Measurements from ENCODE around the gene FLRT2. TPM values are rescaled to one million over a fixed set of nuclear protein-coding genes. Genes with fewer than 3 reads are reported as not detected.

FLRT2 gene
- total RNA-seq, 1 donor from 2014 or later, result 227 TPM

GRCh38 chr14:85531141-85531586 is 1.2 kb downstream of the FLRT2 start:
- no peaks in the 10 kb centered on the region for H3K36me3 Mint-ChIP-seq (ENCODE audit: low read depth)
- H3K27ac Mint-ChIP-seq (ENCODE audit: unreplicated experiment), result peak overlapping the region; percentile 98
- no peaks in the 10 kb centered on the region for H3K27me3 Mint-ChIP-seq (ENCODE audit: low read depth)
- no peaks in the 10 kb centered on the region for H3K9me3 Mint-ChIP-seq (ENCODE audit: low read depth)
- peaks cover 47% of the 10 kb centered on the region for H3K4me1 Mint-ChIP-seq (ENCODE audit: low read depth)
- no peak for DNase-seq (ENCODE audit: low spot score)
- TF ChIP-seq CTCF (IDR thresholded peaks at IDR 0.05), result no peak
- H3K4me3 Mint-ChIP-seq (ENCODE audit: unreplicated experiment), result peak overlapping the region; percentile 91

- Mint-ChIP-seq H3K36me3 (ENCODE audit: low read depth) (no peaks in the 10 kb centered on the region), H3K4me1 (ENCODE audit: low read depth) (peaks cover 51% of the 10 kb centered on the region), H3K9me3 (ENCODE audit: low read depth) (no peaks in the 10 kb centered on the region), H3K4me3 (ENCODE audit: unreplicated experiment) (peak overlapping the region; percentile 91), H3K27me3 (ENCODE audit: low read depth) (no peaks in the 10 kb centered on the region), H3K27ac (ENCODE audit: unreplicated experiment) (peak overlapping the region; percentile 98)
- no peak for DNase-seq (ENCODE audit: low spot score)
- TF ChIP-seq CTCF (IDR thresholded peaks at IDR 0.05), result peak; percentile 80
These were observed 1.8 kb downstream of the FLRT2 start for GRCh38 chr14:85531587-85532373.

GRCh38 chr14:85532374-85533022 is 2.6 kb downstream of the FLRT2 start:
- Mint-ChIP-seq H3K9me3 (ENCODE audit: low read depth) (no peaks in the 10 kb centered on the region), H3K4me3 (ENCODE audit: unreplicated experiment) (peak overlapping the region; percentile 91), H3K36me3 (ENCODE audit: low read depth) (no peaks in the 10 kb centered on the region), H3K27ac (ENCODE audit: unreplicated experiment) (peak overlapping the region; percentile 98), H3K4me1 (ENCODE audit: low read depth) (peaks cover 51% of the 10 kb centered on the region), H3K27me3 (ENCODE audit: low read depth) (no peaks in the 10 kb centered on the region)
- no peak for DNase-seq (ENCODE audit: low spot score)
- TF ChIP-seq CTCF (IDR thresholded peaks at IDR 0.05), result peak; percentile 26

GRCh38 chr14:85533023-85533860 is 3.3 kb downstream of the FLRT2 start:
- Mint-ChIP-seq H3K27me3 (ENCODE audit: low read depth) (no peaks in the 10 kb centered on the region), H3K4me1 (ENCODE audit: low read depth) (peaks cover 51% of the 10 kb centered on the region), H3K9me3 (ENCODE audit: low read depth) (no peaks in the 10 kb centered on the region), H3K4me3 (ENCODE audit: unreplicated experiment) (peak overlapping the region; percentile 91), H3K27ac (ENCODE audit: unreplicated experiment) (peak overlapping the region; percentile 98), H3K36me3 (ENCODE audit: low read depth) (no peaks in the 10 kb centered on the region)
- TF ChIP-seq CTCF (IDR thresholded peaks at IDR 0.05), result no peak
- no peak for DNase-seq (ENCODE audit: low spot score)

DNA sequence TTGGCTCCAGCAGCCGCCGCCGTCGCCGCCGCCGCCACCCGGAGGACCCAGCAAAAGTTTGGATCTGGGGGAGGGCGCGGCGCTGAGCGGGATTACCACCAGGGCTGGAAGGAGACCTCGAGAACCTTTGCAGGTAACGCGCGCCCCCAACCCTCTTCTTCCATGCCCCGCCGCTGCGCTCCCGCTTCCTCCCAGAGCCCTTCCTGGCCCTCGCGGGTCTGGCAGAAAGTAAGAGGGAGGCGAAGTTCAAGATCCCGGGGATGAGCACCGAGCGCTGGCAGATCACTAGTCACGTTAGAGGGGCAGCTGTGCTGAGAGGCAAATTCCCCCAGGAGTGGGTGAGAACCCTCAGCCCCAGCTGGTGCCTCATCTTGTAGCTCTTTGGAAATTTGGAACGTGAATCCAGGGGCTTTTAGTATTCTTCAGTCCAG is 3.9 kb downstream of the FLRT2 start:
- no peak for DNase-seq (ENCODE audit: low spot score)
- H3K27ac Mint-ChIP-seq (ENCODE audit: unreplicated experiment), result peak overlapping the region; percentile 88
- no peaks in the 10 kb centered on the region for H3K36me3 Mint-ChIP-seq (ENCODE audit: low read depth)
- peaks cover 51% of the 10 kb centered on the region for H3K4me1 Mint-ChIP-seq (ENCODE audit: low read depth)
- no peak for TF ChIP-seq CTCF (IDR thresholded peaks at IDR 0.05)
- H3K27me3 Mint-ChIP-seq (ENCODE audit: low read depth), result no peaks in the 10 kb centered on the region
- H3K4me3 Mint-ChIP-seq (ENCODE audit: unreplicated experiment), result peak overlapping the region; percentile 91
- H3K9me3 Mint-ChIP-seq (ENCODE audit: low read depth), result no peaks in the 10 kb centered on the region

Measured in chondrocyte (in vitro differentiated cells).